Rectal smooth muscle tissue (tissue), 1 donor: ENCODE results near the gene CAMKMT.

Experiments used
- H3K27ac ChIP-seq: one replicate; pipeline ENCODE4 v1.7.0; 2013; ENCODE audit warnings: low read depth, low read length, inconsistent platforms
- H3K27me3 ChIP-seq: one replicate; pipeline ENCODE4 v1.7.0; 2013; ENCODE audit warnings: low read length; ENCODE audit not compliant: control insufficient read depth, insufficient read depth
- H3K36me3 ChIP-seq: one replicate; pipeline ENCODE4 v1.7.0; 2013; ENCODE audit warnings: low read length; ENCODE audit not compliant: control insufficient read depth, insufficient read depth
- H3K4me1 ChIP-seq: one replicate; pipeline ENCODE4 v1.7.0; 2013; ENCODE audit warnings: low read length; ENCODE audit not compliant: control insufficient read depth, insufficient read depth
- H3K4me3 ChIP-seq: one replicate; pipeline ENCODE4 v1.7.0; 2013; ENCODE audit warnings: low read length
- H3K9ac ChIP-seq: one replicate; pipeline ENCODE4 v1.7.0; 2013; ENCODE audit warnings: low read length

CAMKMT gene

GRCh38 chr2:44599130-44599529 lies 237.4 kb downstream of the CAMKMT start:
- Histone ChIP-seq H3K27me3 (no peaks in the 10 kb centered on the region), H3K4me1 (no peaks in the 10 kb centered on the region), H3K36me3 (no peaks in the 10 kb centered on the region), H3K27ac (no peak overlapping the region), H3K9ac (no peak overlapping the region), H3K4me3 (no peak overlapping the region)

GRCh38 chr2:44602446-44602845 lies 240.7 kb downstream of the CAMKMT start:
- Histone ChIP-seq H3K9ac (no peak overlapping the region), H3K4me3 (no peak overlapping the region), H3K27ac (no peak overlapping the region), H3K4me1 (no peaks in the 10 kb centered on the region), H3K27me3 (no peaks in the 10 kb centered on the region), H3K36me3 (no peaks in the 10 kb centered on the region)

- H3K36me3 ChIP-seq, result no peaks in the 10 kb centered on the region
- no peak overlapping the region for H3K27ac ChIP-seq
- no peak overlapping the region for H3K9ac ChIP-seq
- no peaks in the 10 kb centered on the region for H3K4me1 ChIP-seq
- H3K4me3 ChIP-seq, result no peak overlapping the region
- H3K27me3 ChIP-seq, result no peaks in the 10 kb centered on the region
Observed at GRCh38 chr2:44605511-44605910, 243.8 kb downstream of the CAMKMT start.

GRCh38 chr2:44612276-44612675 lies 250.5 kb downstream of the CAMKMT start:
- Histone ChIP-seq H3K27ac (no peak overlapping the region), H3K27me3 (no peaks in the 10 kb centered on the region), H3K4me1 (no peaks in the 10 kb centered on the region), H3K9ac (no peak overlapping the region), H3K36me3 (no peaks in the 10 kb centered on the region), H3K4me3 (no peak overlapping the region)

- no peak overlapping the region for H3K9ac ChIP-seq
- H3K27me3 ChIP-seq, result no peaks in the 10 kb centered on the region
- no peaks in the 10 kb centered on the region for H3K36me3 ChIP-seq
- no peak overlapping the region for H3K4me3 ChIP-seq
- H3K27ac ChIP-seq, result no peak overlapping the region
- no peaks in the 10 kb centered on the region for H3K4me1 ChIP-seq
Observed at GRCh38 chr2:44614940-44615339, 253.2 kb downstream of the CAMKMT start.

- Histone ChIP-seq H3K4me3 (no peak overlapping the region), H3K4me1 (no peaks in the 10 kb centered on the region), H3K36me3 (no peaks in the 10 kb centered on the region), H3K27me3 (no peaks in the 10 kb centered on the region), H3K27ac (no peak overlapping the region), H3K9ac (no peak overlapping the region)
Observed at GRCh38 chr2:44615950-44616518, 254.3 kb downstream of the CAMKMT start.

GRCh38 chr2:44616667-44617155 lies 255.0 kb downstream of the CAMKMT start:
- no peaks in the 10 kb centered on the region for H3K27me3 ChIP-seq
- H3K36me3 ChIP-seq, result no peaks in the 10 kb centered on the region
- no peak overlapping the region for H3K9ac ChIP-seq
- no peak overlapping the region for H3K4me3 ChIP-seq
- no peak overlapping the region for H3K27ac ChIP-seq
- no peaks in the 10 kb centered on the region for H3K4me1 ChIP-seq

- no peak overlapping the region for H3K4me3 ChIP-seq
Observed at GRCh38 chr2:44618251-44619023, 256.7 kb downstream of the CAMKMT start.

GRCh38 chr2:44620189-44620990 lies 258.6 kb downstream of the CAMKMT start:
- no peak overlapping the region for H3K27ac ChIP-seq
- no peaks in the 10 kb centered on the region for H3K27me3 ChIP-seq
- no peaks in the 10 kb centered on the region for H3K36me3 ChIP-seq
- no peaks in the 10 kb centered on the region for H3K4me1 ChIP-seq
- no peak overlapping the region for H3K4me3 ChIP-seq
- H3K9ac ChIP-seq, result no peak overlapping the region

More at GRCh38 chr2:44618251-44619023, 256.7 kb downstream of the CAMKMT start:
- no peak overlapping the region for H3K27ac ChIP-seq
- H3K9ac ChIP-seq, result no peak overlapping the region
- no peaks in the 10 kb centered on the region for H3K27me3 ChIP-seq
- no peaks in the 10 kb centered on the region for H3K36me3 ChIP-seq
- no peaks in the 10 kb centered on the region for H3K4me1 ChIP-seq

- Histone ChIP-seq H3K4me3 (no peak overlapping the region), H3K27ac (no peak overlapping the region), H3K4me1 (no peaks in the 10 kb centered on the region), H3K27me3 (no peaks in the 10 kb centered on the region), H3K36me3 (no peaks in the 10 kb centered on the region), H3K9ac (no peak overlapping the region)
Observed at GRCh38 chr2:44623622-44624351, 262.0 kb downstream of the CAMKMT start.

GRCh38 chr2:44628297-44628696 lies 266.6 kb downstream of the CAMKMT start:
- Histone ChIP-seq H3K4me1 (no peaks in the 10 kb centered on the region), H3K4me3 (no peak overlapping the region), H3K27me3 (no peaks in the 10 kb centered on the region), H3K36me3 (no peaks in the 10 kb centered on the region), H3K9ac (no peak overlapping the region), H3K27ac (no peak overlapping the region)
